Right lobe of liver (tissue), 4 donors: ENCODE data around the gene MAP7.

ENCODE experiments used
- POLR2A ChIP-seq: fragments of 450-650 bp; IDR thresholded peaks from one replicate; pipeline ENCODE4 v1.6.1; 2017; ENCODE audit warnings: antibody characterized with exemption, mild to moderate bottlenecking
- TF ChIP-seq, protein P1 (sequence below), 4 donors: fragments of 200-600 bp in 3 of 4; fragments of 450-650 bp in 1 of 4; IDR thresholded peaks; one replicate each; pipeline versions ENCODE4 v1.5.1 to v1.8.0; 2016 to 2022; ENCODE audit warnings: antibody characterized with exemption in 4 of 4, mild to moderate bottlenecking in 2 of 4
- donor health status: DM: no; HTN: no; CAD: no.
- donor health status: DM: no; HTN: no; CAD: no.
- donor health status: DM: no; HTN: yes; CAD: no.

DNA sequence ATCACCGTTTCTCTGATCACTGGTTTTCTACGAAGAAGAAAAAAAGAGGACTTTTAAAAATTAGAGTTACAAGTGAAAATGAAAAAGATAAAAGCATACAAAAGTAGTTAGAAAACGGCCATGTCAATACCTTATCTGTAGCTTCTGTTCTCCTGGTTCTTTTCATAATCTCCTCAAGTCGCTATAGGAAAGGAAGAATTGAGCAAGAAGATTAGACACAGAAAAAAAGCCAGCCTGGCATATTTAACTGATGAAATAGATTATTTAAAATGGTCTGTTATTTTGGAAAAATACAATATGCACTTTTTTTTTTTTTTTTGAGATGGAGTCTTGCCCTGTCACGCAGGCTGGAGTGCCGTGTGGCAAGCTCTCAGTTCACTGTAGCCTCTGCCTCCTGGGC lies 190.4 kb downstream of the MAP7 start:
- TF ChIP-seq, protein P1, sequence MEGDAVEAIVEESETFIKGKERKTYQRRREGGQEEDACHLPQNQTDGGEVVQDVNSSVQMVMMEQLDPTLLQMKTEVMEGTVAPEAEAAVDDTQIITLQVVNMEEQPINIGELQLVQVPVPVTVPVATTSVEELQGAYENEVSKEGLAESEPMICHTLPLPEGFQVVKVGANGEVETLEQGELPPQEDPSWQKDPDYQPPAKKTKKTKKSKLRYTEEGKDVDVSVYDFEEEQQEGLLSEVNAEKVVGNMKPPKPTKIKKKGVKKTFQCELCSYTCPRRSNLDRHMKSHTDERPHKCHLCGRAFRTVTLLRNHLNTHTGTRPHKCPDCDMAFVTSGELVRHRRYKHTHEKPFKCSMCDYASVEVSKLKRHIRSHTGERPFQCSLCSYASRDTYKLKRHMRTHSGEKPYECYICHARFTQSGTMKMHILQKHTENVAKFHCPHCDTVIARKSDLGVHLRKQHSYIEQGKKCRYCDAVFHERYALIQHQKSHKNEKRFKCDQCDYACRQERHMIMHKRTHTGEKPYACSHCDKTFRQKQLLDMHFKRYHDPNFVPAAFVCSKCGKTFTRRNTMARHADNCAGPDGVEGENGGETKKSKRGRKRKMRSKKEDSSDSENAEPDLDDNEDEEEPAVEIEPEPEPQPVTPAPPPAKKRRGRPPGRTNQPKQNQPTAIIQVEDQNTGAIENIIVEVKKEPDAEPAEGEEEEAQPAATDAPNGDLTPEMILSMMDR (IDR thresholded peaks at IDR 0.05), result no peak
- TF ChIP-seq POLR2A, result no peak
